GM10248 (cell line): Measurements from ENCODE around the gene PELI3.

ENCODE experiments used
- CTCF ChIA-PET: fragments of 300-600 bp; sonication (Branson Sonifier 250); formaldehyde crosslinking; extraction: SDS; loops from one replicate; lab custom pipeline; 2021; ENCODE audit warnings: antibody characterized with exemption; lab: Yijun Ruan, JAX
- POLR2A ChIA-PET: fragments of 350-650 bp; sonication (Branson Sonifier 250); formaldehyde crosslinking; extraction: SDS; loops from one replicate; lab custom pipeline; 2020; ENCODE audit warnings: antibody characterized with exemption; lab: Yijun Ruan, JAX
- DNase-seq: peaks from one replicate; pipeline ENCODE4 v3.0.0; 2012; ENCODE audit errors: extremely low spot score
- TF ChIP-seq, protein P1 (sequence below): IDR thresholded peaks from 2 replicates; pipeline ENCODE4 v1.5.1; 2012; ENCODE audit warnings: mild to moderate bottlenecking, low read depth; ENCODE audit errors: extremely low read depth, missing control alignments, control extremely low read depth

The PELI3 gene

DNA sequence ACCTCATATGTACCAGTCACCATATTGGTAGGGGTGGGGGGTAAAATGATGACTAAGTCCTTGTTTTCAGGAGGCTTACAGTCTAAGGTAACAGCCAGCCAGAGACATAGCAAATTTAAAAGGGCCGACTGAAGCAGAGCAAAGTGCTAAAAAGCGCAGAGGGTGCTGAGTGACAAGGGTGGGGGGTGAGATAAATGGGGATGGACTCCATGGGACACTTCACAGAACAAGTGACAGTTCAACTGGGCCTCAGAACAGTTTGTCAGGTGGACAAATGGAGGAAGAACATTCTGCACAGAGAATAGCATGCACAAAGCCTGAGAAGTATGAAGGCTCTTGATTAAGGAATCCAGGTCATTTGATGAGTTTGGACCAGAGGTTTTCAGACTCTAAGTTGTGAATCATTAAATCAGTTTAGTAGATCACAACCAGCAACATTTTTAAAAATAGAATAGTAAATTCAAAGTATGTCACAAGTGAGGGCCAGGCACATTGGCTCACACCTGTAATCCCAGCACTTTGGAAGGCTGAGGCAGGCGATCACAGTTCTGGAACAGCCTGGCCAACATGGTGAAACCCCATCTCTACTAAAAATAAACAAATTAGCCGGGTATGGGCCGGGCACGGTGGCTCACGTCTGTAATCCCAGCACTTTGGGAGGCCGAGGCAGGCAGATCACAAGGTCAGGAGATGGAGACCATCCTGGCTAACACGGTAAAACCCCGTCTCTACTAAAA lies 57.8 kb downstream of the PELI3 start:
- TF ChIP-seq, protein P1, sequence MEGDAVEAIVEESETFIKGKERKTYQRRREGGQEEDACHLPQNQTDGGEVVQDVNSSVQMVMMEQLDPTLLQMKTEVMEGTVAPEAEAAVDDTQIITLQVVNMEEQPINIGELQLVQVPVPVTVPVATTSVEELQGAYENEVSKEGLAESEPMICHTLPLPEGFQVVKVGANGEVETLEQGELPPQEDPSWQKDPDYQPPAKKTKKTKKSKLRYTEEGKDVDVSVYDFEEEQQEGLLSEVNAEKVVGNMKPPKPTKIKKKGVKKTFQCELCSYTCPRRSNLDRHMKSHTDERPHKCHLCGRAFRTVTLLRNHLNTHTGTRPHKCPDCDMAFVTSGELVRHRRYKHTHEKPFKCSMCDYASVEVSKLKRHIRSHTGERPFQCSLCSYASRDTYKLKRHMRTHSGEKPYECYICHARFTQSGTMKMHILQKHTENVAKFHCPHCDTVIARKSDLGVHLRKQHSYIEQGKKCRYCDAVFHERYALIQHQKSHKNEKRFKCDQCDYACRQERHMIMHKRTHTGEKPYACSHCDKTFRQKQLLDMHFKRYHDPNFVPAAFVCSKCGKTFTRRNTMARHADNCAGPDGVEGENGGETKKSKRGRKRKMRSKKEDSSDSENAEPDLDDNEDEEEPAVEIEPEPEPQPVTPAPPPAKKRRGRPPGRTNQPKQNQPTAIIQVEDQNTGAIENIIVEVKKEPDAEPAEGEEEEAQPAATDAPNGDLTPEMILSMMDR, result no peak
- DNase-seq, result no peak
- ChIA-PET POLR2A (no interaction called here), CTCF (no interaction called here)
